Stimulated activated CD4-positive, alpha-beta T cell treated with anti-CD3 and anti-CD28 coated beads, Interleukin-4, amount 100 ng/mL, for 4 hours (primary cell): ENCODE results near the gene SPATA3.

Experiments
- DNase-seq, 2 experiments: peaks; one replicate each; pipeline ENCODE4 v3.0.0-alpha.2; 2020

The SPATA3 gene

DNA sequence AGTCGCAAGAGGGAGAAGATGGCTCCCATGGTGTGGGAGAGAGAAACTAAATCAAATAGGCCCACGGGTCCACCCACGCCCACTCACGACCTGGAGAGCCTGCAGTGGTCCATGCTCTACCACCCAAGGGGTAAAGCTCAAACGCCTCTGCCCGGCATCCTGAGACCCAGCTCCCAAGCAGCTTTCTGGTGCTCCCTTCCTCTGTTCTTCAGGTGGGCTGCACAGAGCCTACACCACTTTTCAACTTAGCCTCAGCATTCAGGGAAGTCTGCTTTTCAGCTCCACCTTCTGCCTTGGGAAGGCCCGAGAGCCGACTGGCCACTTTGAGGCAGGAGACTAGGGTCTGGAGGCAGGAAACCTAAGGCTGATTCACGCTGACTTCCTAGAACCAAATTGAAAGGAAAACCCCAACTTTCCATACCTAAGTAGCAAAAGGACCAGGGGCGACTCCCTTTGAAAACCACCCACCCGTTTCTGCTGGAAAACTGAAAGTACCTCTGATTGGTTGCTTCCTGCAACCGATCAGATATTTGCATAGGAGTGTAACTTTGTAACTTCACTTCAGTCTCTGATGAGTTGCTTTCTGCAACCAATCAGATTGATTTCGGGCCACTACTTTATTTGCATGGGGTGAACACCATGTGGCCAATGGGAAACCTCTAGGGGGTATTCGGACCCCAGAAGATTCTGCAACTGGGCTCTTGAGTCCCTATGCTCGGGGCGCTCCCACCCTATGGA, 26.8 kb upstream of the SPATA3 start:
- no peak for DNase-seq

DNA sequence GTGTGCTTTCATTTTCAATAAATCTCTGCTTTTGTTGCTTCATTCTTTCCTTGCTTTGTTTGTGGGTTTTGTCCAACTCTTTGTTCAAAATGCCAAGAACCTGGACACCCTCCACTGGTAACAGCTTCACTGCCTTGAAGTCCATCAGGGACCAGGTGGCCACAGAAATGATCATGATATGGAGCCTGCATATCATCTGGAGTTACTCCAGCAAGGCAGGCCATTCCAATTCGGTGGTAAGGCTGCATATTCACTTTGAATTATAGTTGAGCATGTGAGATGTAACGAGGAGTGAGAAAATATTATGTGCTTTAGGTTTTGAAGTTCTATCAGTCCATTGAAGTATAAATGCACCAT, 26.3 kb upstream of the SPATA3 start:
- no peak for DNase-seq

- no peak for DNase-seq
These were observed 23.9 kb upstream of the SPATA3 start for GRCh38 chr2:230972046-230972445.

GRCh38 chr2:230974096-230974913, 21.6 kb upstream of the SPATA3 start:
- DNase-seq: peak; percentile 48 to 58

GRCh38 chr2:230975927-230976326, 20.0 kb upstream of the SPATA3 start:
- DNase-seq: no peak

GRCh38 chr2:230976671-230977171, 19.2 kb upstream of the SPATA3 start:
- no peak for DNase-seq

DNA sequence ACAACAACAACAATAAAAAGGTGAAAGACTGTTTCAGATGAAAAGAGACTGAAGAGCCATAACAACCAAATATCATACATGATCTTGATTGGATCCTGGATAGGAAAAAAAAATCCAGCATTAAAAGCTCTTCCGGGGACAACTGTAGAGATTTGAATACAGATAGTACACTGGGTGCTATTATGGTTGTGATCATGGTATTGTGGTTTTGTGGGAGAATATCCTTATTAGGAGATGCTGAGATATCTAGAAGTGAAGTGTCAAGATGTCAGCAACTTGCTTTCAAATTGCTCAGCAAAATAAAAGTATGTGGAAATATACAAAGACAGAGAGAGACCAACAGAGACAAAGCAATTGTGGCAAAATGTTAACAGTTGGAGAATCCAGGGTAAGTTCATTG, 15.5 kb upstream of the SPATA3 start:
- no peak for DNase-seq

GRCh38 chr2:230981704-230982103, 14.2 kb upstream of the SPATA3 start:
- no peak for DNase-seq

DNA sequence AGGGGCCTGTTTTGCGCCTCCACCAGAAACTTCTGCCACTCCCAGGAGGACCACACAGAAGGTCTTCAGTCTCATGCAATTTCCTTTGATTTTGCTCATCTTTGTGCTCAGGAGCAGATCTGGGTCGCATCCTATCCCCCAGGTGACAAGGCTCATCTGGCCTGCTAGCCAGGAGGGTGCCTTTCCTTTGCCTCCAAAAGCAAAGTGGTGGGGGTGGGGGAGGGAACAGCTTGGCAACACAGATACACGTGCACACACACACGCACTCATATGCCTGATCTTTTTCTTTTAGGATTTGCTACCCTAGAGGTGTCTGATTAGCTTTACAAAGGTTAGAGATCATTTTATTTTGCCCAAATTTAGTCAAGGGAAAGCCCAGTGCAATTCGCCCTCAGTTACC, 13.8 kb upstream of the SPATA3 start:
- DNase-seq: no peak

- no peak for DNase-seq
These were observed 13.4 kb upstream of the SPATA3 start for GRCh38 chr2:230982528-230982927.

DNA sequence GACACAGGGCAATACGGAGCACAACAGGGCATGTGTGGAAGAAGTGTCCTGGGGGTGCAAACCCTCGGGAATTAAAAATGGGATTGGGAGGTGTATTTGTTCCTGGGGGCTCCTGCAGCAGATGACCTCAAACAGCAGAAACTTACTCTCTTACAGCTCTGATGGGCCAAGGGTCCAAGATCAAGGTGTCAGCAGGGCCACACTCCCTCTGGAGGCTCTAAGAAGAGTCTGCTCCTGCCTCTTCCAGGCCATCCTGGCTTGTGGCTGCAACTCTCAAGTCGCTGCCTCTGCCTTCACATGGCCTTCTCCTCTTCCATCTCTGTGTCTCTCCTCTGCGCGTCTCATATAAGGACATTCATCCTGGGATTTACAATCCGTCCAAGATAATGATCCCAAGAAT, 12.4 kb upstream of the SPATA3 start:
- no peak for DNase-seq

- peak in 1 of 2 experiments; percentile 45 for DNase-seq
These were observed 11.3 kb upstream of the SPATA3 start for GRCh38 chr2:230984393-230985220.

- DNase-seq: no peak
These were observed 10.2 kb upstream of the SPATA3 start for GRCh38 chr2:230985519-230986231.

GRCh38 chr2:230986520-230987136, 9.3 kb upstream of the SPATA3 start:
- DNase-seq: no peak

GRCh38 chr2:230987137-230988020, 8.5 kb upstream of the SPATA3 start:
- DNase-seq: peak; percentile 63 to 86

- DNase-seq: no peak
These were observed 6.2 kb upstream of the SPATA3 start for GRCh38 chr2:230989731-230990130.

- DNase-seq: no peak
These were observed 5.6 kb upstream of the SPATA3 start for GRCh38 chr2:230990131-230990898.

- DNase-seq: no peak
These were observed 5.1 kb upstream of the SPATA3 start for GRCh38 chr2:230990899-230991150.

DNA sequence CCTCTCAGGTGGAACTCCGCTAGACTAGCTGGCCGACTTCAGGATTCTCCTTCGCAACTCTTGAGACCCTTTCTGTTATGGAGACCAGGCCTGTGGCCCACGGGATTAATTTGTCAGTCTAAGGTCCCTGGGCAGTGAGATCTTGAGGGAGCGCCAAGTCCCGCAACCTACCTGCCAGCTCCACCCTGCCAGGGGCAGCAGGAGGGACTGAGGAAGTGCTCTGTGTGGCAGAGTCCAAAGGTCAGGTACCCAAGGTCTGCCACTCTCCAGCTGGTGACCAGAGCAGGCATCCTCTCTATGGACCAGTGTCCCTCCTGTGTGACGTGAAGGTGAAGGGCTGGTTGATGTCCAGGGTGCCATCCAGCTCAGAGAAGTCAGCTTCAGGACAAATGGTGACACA, 4.3 kb upstream of the SPATA3 start:
- no peak for DNase-seq

- DNase-seq: no peak
These were observed 740 bp downstream of the SPATA3 start for GRCh38 chr2:230996661-230997060.

DNA sequence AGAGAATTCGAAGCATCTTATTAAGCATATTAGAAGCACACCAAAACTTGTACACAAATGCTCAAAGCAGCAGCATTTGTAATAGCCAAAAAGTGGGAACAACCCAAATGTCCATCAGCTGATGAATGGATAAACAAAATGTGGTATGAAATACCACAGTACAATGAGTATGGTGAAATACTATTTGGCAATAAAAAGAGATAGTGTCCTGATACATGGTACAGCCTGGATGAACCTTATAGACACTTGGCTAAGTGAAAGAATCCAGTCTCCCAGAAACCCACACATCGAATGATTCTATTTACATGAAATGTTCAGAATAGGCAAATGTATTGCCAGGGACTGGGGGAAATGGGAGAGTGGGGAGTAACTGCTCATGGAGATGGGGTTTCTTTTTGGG, 3.0 kb downstream of the SPATA3 start:
- DNase-seq: no peak
